ENCODE measurements around the gene MYL6B.

DNA sequence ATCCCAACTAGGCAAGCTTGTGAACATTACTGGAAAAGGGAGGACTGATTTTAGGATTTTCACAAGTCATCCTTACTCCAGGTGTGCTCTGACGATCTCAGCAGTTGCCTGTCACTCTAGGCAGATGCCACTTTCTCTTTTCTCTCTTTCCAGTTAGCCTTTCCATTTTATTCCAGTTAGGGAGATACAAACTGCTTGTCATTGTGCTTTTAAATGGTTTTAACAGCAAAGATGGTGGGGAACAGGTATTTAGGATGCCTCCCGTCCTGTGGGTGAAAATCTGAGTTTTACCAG, 46.8 kb upstream of the MYL6B start:
- TF ChIP-seq, protein P1, sequence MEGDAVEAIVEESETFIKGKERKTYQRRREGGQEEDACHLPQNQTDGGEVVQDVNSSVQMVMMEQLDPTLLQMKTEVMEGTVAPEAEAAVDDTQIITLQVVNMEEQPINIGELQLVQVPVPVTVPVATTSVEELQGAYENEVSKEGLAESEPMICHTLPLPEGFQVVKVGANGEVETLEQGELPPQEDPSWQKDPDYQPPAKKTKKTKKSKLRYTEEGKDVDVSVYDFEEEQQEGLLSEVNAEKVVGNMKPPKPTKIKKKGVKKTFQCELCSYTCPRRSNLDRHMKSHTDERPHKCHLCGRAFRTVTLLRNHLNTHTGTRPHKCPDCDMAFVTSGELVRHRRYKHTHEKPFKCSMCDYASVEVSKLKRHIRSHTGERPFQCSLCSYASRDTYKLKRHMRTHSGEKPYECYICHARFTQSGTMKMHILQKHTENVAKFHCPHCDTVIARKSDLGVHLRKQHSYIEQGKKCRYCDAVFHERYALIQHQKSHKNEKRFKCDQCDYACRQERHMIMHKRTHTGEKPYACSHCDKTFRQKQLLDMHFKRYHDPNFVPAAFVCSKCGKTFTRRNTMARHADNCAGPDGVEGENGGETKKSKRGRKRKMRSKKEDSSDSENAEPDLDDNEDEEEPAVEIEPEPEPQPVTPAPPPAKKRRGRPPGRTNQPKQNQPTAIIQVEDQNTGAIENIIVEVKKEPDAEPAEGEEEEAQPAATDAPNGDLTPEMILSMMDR (conservative IDR thresholded peaks at IDR 0.05; ENCODE audit: low read depth in 2 of 2), result no peak
- no peak for TF ChIP-seq EZH2 (IDR thresholded peaks at IDR 0.05; ENCODE audit: low read depth, unreplicated experiment)

Data from GM23338 (cell line).